H7 (cell line): Measurements from ENCODE around the gene ANO8. TPM values are rescaled to one million over a fixed set of nuclear protein-coding genes. Genes with fewer than 3 reads are reported as not detected.
"Not testable (repeated sequence)": the region's sequence is repeated elsewhere in the genome, so short reads cannot be mapped to it uniquely, and the experiment has no call there.

Experiments
- DNase-seq: peaks from one replicate; pipeline ENCODE4 v3.0.0; 2012
- H3K27me3 ChIP-seq: 2 replicates; pipeline ENCODE4 v1.6.0; 2011; ENCODE audit warnings: mild to moderate bottlenecking, low read length; ENCODE audit not compliant: control insufficient read depth, insufficient read depth
- H3K36me3 ChIP-seq: replicated peaks from 2 replicates; pipeline ENCODE4 v1.5.1; 2011; ENCODE audit warnings: low read length; ENCODE audit not compliant: control insufficient read depth, insufficient read depth
- H3K4me3 ChIP-seq: 2 replicates; pipeline ENCODE4 v1.5.1; 2011; ENCODE audit warnings: low read depth, mild to moderate bottlenecking, control low read depth, low read length, moderate library complexity; ENCODE audit not compliant: insufficient read depth
- total RNA-seq: library from RNA; depleted of rRNA; stranded (reverse); fragments of >200 nt; shearing (Covaris generic); gene quantifications from 2 replicates; pipeline ENCODE4 v1.2.3, GENCODE V29; 2014; rRNA removed

The ANO8 gene
- total RNA-seq, 1 experiment from 2014 or later: 6.9 TPM

DNA sequence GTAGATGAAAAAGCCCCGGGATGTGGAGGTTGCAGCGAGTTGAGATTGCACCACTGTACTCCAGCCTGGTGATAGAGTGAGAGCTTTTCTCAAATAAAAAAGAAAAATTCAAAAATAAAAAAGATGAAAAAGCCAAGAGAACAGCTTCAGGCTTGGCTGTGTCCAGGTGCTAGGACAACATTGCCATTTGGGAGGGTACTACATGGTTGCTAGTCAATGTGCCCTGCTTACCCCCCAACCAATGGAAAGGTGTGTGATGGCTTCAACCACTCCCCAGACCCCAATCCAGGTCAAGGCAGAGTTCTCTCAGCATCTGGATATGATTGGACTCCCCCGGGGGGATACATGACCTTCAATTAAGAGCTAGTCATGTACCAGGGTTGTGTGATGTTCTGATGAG, 55.2 kb downstream of the ANO8 start:
- H3K4me3 ChIP-seq: no peak overlapping the region
- H3K27me3 ChIP-seq: peaks cover 6% of the 10 kb centered on the region; the same call in 1 of the 2 replicates
- no peak for DNase-seq
- H3K36me3 ChIP-seq: peaks cover 24% of the 10 kb centered on the region

DNA sequence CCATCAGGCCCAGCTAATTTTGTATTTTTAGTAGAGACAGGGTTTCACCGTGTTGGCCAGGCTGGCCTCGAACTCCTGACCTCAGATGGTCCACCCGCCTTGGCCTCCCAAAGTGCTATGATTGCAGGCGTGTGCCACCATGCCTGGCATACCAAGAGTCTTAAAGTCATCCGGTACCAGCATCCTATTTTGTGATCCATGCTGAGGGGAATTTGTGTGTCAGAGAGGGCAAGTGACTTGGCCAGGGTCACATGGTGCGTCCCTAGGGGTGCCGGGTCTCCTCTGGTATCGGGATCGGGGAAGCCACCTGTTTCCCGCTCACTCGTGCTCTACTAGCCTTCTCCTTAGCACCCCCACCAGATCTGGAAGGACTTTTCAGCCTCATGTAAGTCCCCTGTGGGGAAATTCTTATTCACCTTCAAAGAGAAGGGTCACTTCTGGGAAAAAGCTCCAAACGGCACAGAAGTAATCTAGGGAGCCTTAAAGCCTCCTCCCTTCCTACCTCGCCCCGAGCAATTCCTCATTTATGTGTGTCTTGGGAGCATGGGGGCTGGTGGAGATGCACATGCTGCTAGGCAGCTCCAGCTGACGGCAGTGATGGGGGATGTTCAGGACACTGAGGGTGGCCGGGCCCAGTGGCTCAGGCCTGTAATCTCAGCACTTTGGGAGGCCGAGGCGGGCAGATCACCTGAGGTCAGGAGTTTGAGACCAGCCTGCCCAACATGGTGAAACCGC, 59.0 kb downstream of the ANO8 start:
- peaks cover 26% of the 10 kb centered on the region for H3K36me3 ChIP-seq
- no peak overlapping the region for H3K4me3 ChIP-seq
- no peak for DNase-seq
- no peaks in the 10 kb centered on the region for H3K27me3 ChIP-seq

DNA sequence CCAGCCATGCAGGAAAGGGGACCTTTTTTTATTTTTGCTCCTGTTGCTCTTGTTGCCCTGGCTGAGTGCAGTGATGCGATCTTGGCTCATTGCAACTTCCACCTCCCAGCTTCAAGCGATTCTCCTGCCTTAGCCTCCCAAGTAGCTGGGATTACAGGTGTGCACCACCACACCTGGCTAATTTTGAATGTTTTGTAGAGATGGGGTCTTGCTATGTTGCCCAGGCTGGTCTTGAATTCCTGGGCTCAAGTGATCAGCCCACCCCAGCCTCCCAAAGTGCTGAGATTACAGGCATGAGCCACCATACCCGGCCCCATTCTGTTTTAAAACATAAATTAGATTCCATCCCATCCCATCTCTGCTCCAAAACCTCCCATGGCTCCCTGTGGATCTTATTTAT, 59.8 kb downstream of the ANO8 start:
- DNase-seq, H3K27me3 ChIP-seq, H3K4me3 ChIP-seq: not testable (repeated sequence)
- peaks cover 30% of the 10 kb centered on the region for H3K36me3 ChIP-seq

Other genes with a start within 250 kb of the ANO8 start
- gene USE1, start 119.5 kb downstream of the ANO8 start, total RNA-seq: 6.9 and 14.4 TPM in 2 replicates
- 13.0 and 18.3 TPM in 2 replicates for gene OCEL1, start 108.6 kb downstream of the ANO8 start, total RNA-seq
- 232 and 246 TPM in 2 replicates for gene NR2F6, start 88.9 kb downstream of the ANO8 start, total RNA-seq
- gene USHBP1, start 70.1 kb downstream of the ANO8 start, total RNA-seq: 7.5 and 13.6 TPM in 2 replicates
- gene BABAM1, start 67.4 kb downstream of the ANO8 start, total RNA-seq: 186 and 194 TPM in 2 replicates
- gene ANKLE1, start 53.0 kb downstream of the ANO8 start, total RNA-seq: 18.0 and 22.7 TPM in 2 replicates
- gene ABHD8, start 31.4 kb downstream of the ANO8 start, total RNA-seq: 13.6 and 15.1 TPM in 2 replicates
- 76.7 and 121 TPM in 2 replicates for gene MRPL34, start 29.0 kb downstream of the ANO8 start, total RNA-seq
- 32.8 and 50.8 TPM in 2 replicates for gene DDA1, start 25.3 kb downstream of the ANO8 start, total RNA-seq
- 63.0 and 64.9 TPM in 2 replicates for gene GTPBP3, start 2.7 kb upstream of the ANO8 start, total RNA-seq
- not detected in 2 replicates for gene PLVAP, start 42.5 kb upstream of the ANO8 start, total RNA-seq
- gene CCDC194, start 59.3 kb upstream of the ANO8 start, total RNA-seq: 0.42 and 1.5 TPM in 2 replicates
- 203 and 204 TPM in 2 replicates for gene BST2, start 70.8 kb upstream of the ANO8 start, total RNA-seq
- 75.1 and 91.4 TPM in 2 replicates for gene MVB12A, start 85.2 kb upstream of the ANO8 start, total RNA-seq
- not detected in 2 replicates for gene TMEM221, start 113.8 kb upstream of the ANO8 start, total RNA-seq
- not detected in 2 replicates for gene NXNL1, start 126.1 kb upstream of the ANO8 start, total RNA-seq
- gene SLC27A1, start 135.7 kb upstream of the ANO8 start, total RNA-seq: 5.3 and 8.6 TPM in 2 replicates
- 71.0 and 73.6 TPM in 2 replicates for gene PGLS, start 176.8 kb upstream of the ANO8 start, total RNA-seq
- 49.5 and 52.0 TPM in 2 replicates for gene COLGALT1, start 220.8 kb upstream of the ANO8 start, total RNA-seq